Activated T-cell treated with anti-CD3 and anti-CD28 coated beads, Interleukin-2, amount 50 U/mL, for 4 hours (primary cell): ENCODE data around the gene SLC25A17. TPM values are rescaled to one million over a fixed set of nuclear protein-coding genes. Genes with fewer than 3 reads are reported as not detected.
"Not testable (repeated sequence)": the region's sequence is repeated elsewhere in the genome, so short reads cannot be mapped to it uniquely, and the experiment has no call there.

Experiments used
- ATAC-seq, 2 donors: fragments of 200-7000 bp; cut with Tn5 transposase; one replicate each; pipeline ENCODE4 v1.10.0; 2021
- DNase-seq: peaks from one replicate; pipeline ENCODE4 v3.0.0-alpha.2; 2020
- H3K27me3 Mint-ChIP-seq: one replicate; pipeline ENCODE4 v1.8.0; 2021; ENCODE audit warnings: low read depth, mixed read lengths
- H3K36me3 Mint-ChIP-seq: one replicate; pipeline ENCODE4 v1.8.0; 2022; ENCODE audit warnings: mixed read lengths; ENCODE audit not compliant: insufficient read depth
- H3K4me1 Mint-ChIP-seq: one replicate; pipeline ENCODE4 v1.8.0; 2021; ENCODE audit warnings: low read depth, mixed read lengths
- H3K4me3 Mint-ChIP-seq: one replicate; pipeline ENCODE4 v1.8.0; 2021; ENCODE audit warnings: mild to moderate bottlenecking, moderate library complexity, mixed read lengths
- H3K9me3 Mint-ChIP-seq: one replicate; pipeline ENCODE4 v1.8.0; 2021; ENCODE audit warnings: mixed read lengths
- total RNA-seq, 3 donors: library from RNA; stranded (reverse); gene quantifications; one replicate each; pipeline ENCODE4 v1.2.1, GENCODE V29; 2021

SLC25A17 gene
- total RNA-seq, 3 donors from 2014 or later = 30.1 to 38.4 (median 31.6) TPM

DNA sequence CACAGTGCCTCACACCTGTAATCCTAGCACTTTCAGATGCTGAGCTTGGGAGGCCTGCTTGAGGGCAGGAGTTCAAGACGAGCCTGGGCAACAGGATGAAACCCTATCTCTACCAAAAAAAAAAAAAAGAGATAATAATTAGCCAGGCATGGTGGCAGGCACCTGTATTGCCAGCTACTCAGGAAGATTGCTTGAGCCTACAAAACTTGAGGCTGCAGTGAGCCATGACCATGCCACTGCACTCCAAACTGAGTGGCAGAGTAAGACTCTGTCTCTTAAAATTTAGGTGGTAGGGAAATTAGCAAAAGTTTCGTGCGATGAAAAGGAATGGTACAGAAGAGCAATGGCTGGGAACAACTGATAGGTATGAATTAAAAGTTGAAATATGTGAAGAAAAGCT lies 19.3 kb upstream of the SLC25A17 start:
- Mint-ChIP-seq H3K27me3 (no peaks in the 10 kb centered on the region), H3K9me3 (no peaks in the 10 kb centered on the region), H3K36me3 (peaks cover 37% of the 10 kb centered on the region), H3K4me1 (peaks cover 9% of the 10 kb centered on the region), H3K4me3 (no peak overlapping the region)
- ATAC-seq = no peak
- DNase-seq = no peak

DNA sequence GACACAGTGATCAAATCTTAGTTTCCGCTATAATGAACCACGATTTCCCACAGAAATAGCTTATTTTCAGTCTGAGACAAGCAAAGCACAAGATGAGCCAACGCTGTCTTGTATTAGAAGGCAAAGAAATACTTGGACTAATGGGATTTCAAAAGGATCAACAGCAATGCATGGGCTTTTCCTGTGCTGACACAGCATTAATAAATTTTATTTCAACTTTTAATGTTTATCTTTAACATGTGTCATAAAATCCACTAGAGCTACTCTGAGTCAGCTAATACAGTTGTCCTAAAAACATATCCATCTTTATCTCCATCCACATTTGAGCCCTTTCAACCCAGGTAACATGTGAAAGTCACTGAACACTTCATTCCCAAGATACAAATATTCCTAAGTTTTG lies 15.5 kb upstream of the SLC25A17 start:
- Mint-ChIP-seq H3K4me3 (no peak overlapping the region), H3K36me3 (peaks cover 26% of the 10 kb centered on the region), H3K9me3 (no peaks in the 10 kb centered on the region), H3K27me3 (no peaks in the 10 kb centered on the region), H3K4me1 (no peaks in the 10 kb centered on the region)
- ATAC-seq (no peak), DNase-seq (no peak)

DNA sequence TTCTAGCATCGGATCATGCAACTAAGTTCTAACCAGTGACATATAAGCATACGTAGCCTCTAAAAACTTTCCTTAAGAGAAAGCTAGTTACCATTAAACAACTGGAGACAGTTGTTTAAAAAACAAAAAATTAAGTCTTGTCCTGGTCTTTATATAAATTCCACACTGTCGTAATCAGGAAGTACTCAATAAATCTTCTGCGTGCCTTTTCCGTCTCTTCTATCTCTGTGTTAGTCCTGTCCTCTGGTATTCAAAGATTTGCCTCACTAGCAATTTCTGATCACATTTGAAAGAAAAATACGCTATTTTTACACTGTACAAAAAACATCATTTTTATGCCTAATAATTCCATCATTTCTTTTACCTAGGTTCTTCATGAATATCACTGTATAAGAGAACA lies 10.0 kb upstream of the SLC25A17 start:
- no peaks in the 10 kb centered on the region for H3K4me1 Mint-ChIP-seq
- H3K4me3 Mint-ChIP-seq = no peak overlapping the region
- no peak for ATAC-seq
- H3K27me3 Mint-ChIP-seq = no peaks in the 10 kb centered on the region
- H3K9me3 Mint-ChIP-seq = no peaks in the 10 kb centered on the region
- H3K36me3 Mint-ChIP-seq = peaks cover 36% of the 10 kb centered on the region
- DNase-seq = no peak

- H3K27me3 Mint-ChIP-seq = no peaks in the 10 kb centered on the region
- no peak for ATAC-seq
- H3K9me3 Mint-ChIP-seq = no peaks in the 10 kb centered on the region
- H3K4me3 Mint-ChIP-seq = no peak overlapping the region
- peaks cover 30% of the 10 kb centered on the region for H3K36me3 Mint-ChIP-seq
- DNase-seq = no peak
- H3K4me1 Mint-ChIP-seq = no peaks in the 10 kb centered on the region
Observed at GRCh38 chr22:40826984-40827741, 8.0 kb upstream of the SLC25A17 start.

GRCh38 chr22:40826292-40826691 lies 7.1 kb upstream of the SLC25A17 start:
- peaks cover 28% of the 10 kb centered on the region for H3K36me3 Mint-ChIP-seq
- H3K4me1 Mint-ChIP-seq, H3K9me3 Mint-ChIP-seq, ATAC-seq, H3K4me3 Mint-ChIP-seq, H3K27me3 Mint-ChIP-seq, DNase-seq: not testable (repeated sequence)

GRCh38 chr22:40823426-40823825 lies 4.3 kb upstream of the SLC25A17 start:
- H3K27me3 Mint-ChIP-seq = no peaks in the 10 kb centered on the region
- H3K4me1 Mint-ChIP-seq = peaks cover 12% of the 10 kb centered on the region
- no peak for DNase-seq
- no peak overlapping the region for H3K4me3 Mint-ChIP-seq
- peaks cover 15% of the 10 kb centered on the region for H3K36me3 Mint-ChIP-seq
- ATAC-seq = no peak
- no peaks in the 10 kb centered on the region for H3K9me3 Mint-ChIP-seq

GRCh38 chr22:40819599-40820140 lies 524 bp upstream of the SLC25A17 start:
- ATAC-seq = no peak
- Mint-ChIP-seq H3K27me3 (no peaks in the 10 kb centered on the region), H3K36me3 (peaks cover 4% of the 10 kb centered on the region)

GRCh38 chr22:40818192-40818746 lies 877 bp downstream of the SLC25A17 start:
- peaks cover 30% of the 10 kb centered on the region for H3K4me1 Mint-ChIP-seq
- H3K27me3 Mint-ChIP-seq = no peaks in the 10 kb centered on the region
- no peaks in the 10 kb centered on the region for H3K9me3 Mint-ChIP-seq
- DNase-seq (no peak), ATAC-seq (no peak)
- H3K36me3 Mint-ChIP-seq = peaks cover 4% of the 10 kb centered on the region
- peak overlapping the region; percentile 96 for H3K4me3 Mint-ChIP-seq

More at GRCh38 chr22:40819599-40820140, 524 bp upstream of the SLC25A17 start:
- peaks cover 30% of the 10 kb centered on the region for H3K4me1 Mint-ChIP-seq
- DNase-seq = no peak
- peak overlapping the region; percentile 96 for H3K4me3 Mint-ChIP-seq
- H3K9me3 Mint-ChIP-seq = no peaks in the 10 kb centered on the region

- no peaks in the 10 kb centered on the region for H3K27me3 Mint-ChIP-seq
- DNase-seq = no peak
- peak overlapping the region; percentile 96 for H3K4me3 Mint-ChIP-seq
- H3K4me1 Mint-ChIP-seq = peaks cover 33% of the 10 kb centered on the region
- no peaks in the 10 kb centered on the region for H3K9me3 Mint-ChIP-seq
- H3K36me3 Mint-ChIP-seq = peaks cover 4% of the 10 kb centered on the region
- no peak for ATAC-seq
Observed at GRCh38 chr22:40817737-40818136, 1.4 kb downstream of the SLC25A17 start.

DNA sequence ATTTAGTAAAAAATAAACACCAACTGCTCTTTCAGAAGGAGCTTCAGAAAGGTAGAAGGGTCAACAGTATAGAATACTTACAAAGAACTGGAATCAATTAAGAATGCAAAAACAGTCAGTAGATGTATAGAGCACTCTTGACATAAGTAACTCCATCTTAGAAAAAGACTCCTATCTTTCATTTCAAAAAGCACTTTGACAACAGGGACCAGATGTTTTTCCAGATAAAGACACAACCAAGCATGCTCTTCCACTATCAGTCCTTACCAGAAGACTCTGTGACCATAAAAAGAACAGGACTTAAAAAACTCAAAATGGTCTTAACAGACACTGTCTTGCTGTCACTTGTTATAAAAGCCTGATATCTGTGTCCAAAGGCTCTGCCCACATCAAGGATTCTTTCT lies 5.2 kb downstream of the SLC25A17 start:
- no peaks in the 10 kb centered on the region for H3K27me3 Mint-ChIP-seq

DNA sequence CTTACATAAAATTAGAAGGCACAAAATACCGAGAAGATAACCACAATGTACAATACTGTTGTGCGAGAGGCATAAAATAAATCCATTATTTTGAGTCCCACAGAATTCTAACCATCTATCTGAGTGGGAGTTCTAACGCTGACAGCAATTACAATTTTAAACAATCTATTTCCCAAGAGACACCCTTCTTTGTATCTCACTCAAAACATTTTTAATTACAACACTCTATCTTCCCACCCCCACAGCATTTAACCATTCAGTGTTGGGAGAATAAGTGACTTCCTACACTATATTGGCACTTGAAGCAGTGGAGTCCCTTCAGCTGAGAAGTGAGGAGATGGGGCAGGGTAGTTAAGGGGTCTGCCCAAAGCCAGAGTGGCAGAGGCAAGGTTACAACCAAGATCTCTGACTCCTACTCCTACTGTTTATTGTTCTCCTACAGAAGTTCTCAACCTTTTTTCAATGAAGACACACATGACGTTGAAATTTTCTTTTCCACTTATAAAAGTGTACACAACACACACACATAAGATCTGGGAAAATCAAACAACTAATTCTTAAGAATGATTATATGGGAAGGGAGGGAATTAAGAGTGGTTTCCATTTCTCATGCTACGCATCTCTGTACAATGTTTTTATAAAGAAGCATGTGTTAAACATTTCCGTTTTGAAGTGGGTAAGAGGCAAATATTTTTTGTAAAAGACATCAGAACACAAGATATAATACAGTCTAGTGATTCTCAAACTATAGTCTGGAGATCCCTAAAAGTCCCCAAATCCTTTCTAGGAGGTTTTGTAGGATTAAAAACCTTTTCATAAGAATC lies 10.9 kb downstream of the SLC25A17 start:
- Mint-ChIP-seq H3K4me3 (no peak overlapping the region), H3K9me3 (no peaks in the 10 kb centered on the region), H3K4me1 (peaks cover 22% of the 10 kb centered on the region), H3K27me3 (no peaks in the 10 kb centered on the region), H3K36me3 (peaks cover 14% of the 10 kb centered on the region)
- ATAC-seq (no peak), DNase-seq (no peak)

More for the DNA sequence above, 5.2 kb downstream of the SLC25A17 start:
- Mint-ChIP-seq H3K9me3 (no peaks in the 10 kb centered on the region), H3K4me3 (no peak overlapping the region), H3K4me1 (peaks cover 30% of the 10 kb centered on the region), H3K36me3 (peaks cover 9% of the 10 kb centered on the region)
- ATAC-seq (no peak), DNase-seq (no peak)

GRCh38 chr22:40806711-40807110 lies 12.4 kb downstream of the SLC25A17 start:
- DNase-seq = no peak
- no peak overlapping the region for H3K4me3 Mint-ChIP-seq
- H3K9me3 Mint-ChIP-seq = no peaks in the 10 kb centered on the region
- H3K4me1 Mint-ChIP-seq = peaks cover 15% of the 10 kb centered on the region
- H3K36me3 Mint-ChIP-seq = peaks cover 11% of the 10 kb centered on the region
- no peaks in the 10 kb centered on the region for H3K27me3 Mint-ChIP-seq
- no peak for ATAC-seq

DNA sequence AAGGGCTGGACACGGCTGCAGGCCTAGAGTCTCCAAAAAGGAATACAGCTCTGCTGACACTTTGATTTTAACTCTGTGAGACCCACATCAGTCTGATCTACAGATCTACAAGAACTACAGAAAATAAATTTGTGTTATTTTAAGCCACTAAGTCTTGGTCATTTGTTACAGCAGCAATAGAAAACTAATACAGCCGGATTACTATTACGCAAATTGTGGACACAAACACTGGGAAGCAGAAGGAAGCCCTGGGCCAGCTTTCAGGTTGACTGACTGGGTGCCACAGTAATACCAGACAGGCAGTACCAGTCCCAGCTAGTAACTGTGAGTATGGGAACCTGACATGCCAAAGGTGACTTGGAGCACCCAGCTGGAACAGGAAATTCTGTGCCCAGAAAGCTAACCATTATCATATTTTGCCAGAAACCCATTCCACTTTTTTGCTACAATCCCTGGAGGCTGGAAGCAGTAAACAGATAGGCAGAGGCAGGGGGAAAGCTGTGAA lies 13.4 kb downstream of the SLC25A17 start:
- Mint-ChIP-seq H3K27me3 (no peaks in the 10 kb centered on the region), H3K36me3 (peaks cover 9% of the 10 kb centered on the region), H3K9me3 (no peaks in the 10 kb centered on the region), H3K4me1 (peaks cover 15% of the 10 kb centered on the region), H3K4me3 (no peak overlapping the region)
- no peak for DNase-seq
- no peak for ATAC-seq

DNA sequence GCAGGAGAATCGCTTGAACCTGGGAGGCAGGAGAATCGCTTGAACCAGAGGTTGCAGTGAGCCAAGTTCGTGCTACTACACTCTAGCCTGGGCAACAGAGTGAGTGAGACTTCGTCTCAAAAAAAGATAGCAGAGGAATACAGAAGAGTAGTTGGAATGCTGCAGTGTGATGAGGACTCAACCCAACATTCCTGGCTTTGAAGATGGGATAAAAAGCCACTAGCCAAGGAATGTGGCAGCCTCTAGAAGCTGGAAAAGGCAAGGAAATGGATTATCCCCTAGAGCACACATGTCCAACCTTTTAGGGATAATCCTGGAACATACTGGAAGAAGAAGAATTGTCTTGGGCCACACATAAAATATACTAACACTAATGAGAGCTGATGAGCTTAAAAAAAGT lies 13.9 kb downstream of the SLC25A17 start:
- no peaks in the 10 kb centered on the region for H3K9me3 Mint-ChIP-seq
- ATAC-seq = no peak
- H3K4me1 Mint-ChIP-seq = peaks cover 15% of the 10 kb centered on the region
- no peak overlapping the region for H3K4me3 Mint-ChIP-seq
- H3K27me3 Mint-ChIP-seq = no peaks in the 10 kb centered on the region
- DNase-seq = no peak
- H3K36me3 Mint-ChIP-seq = peaks cover 9% of the 10 kb centered on the region
